OCI-LY1 (cell line): ENCODE measurements around the gene DYNLT4.

ENCODE experiments used
- H2AFZ ChIP-seq: fragments of 200-600 bp; sonication (generic), shearing (Covaris generic); 2 replicates; pipeline ENCODE4 v1.6.0; 2014; ENCODE audit warnings: antibody characterized with exemption, mild to moderate bottlenecking, low read length
- H3F3A ChIP-seq: fragments of 200-600 bp; sonication (generic), shearing (Covaris generic); 2 replicates; pipeline ENCODE4 v1.6.0; 2014; ENCODE audit warnings: mild to moderate bottlenecking, antibody characterized with exemption, low read length, moderate library complexity; ENCODE audit not compliant: insufficient read depth
- H3K27ac ChIP-seq: fragments of 200-600 bp; sonication (generic); 2 replicates; pipeline ENCODE4 v1.5.1; 2014; ENCODE audit warnings: low read length, mixed run types, mild to moderate bottlenecking, low read depth; ENCODE audit not compliant: poor library complexity, severe bottlenecking
- H3K27me3 ChIP-seq: fragments of 200-600 bp; sonication (generic); 2 replicates; pipeline ENCODE4 v1.6.0; 2014; ENCODE audit warnings: antibody characterized with exemption, mild to moderate bottlenecking, low read length, moderate library complexity; ENCODE audit not compliant: insufficient read depth
- H3K36me3 ChIP-seq: fragments of 200-600 bp; sonication (generic); 2 replicates; pipeline ENCODE4 v1.6.1; 2014; ENCODE audit warnings: mild to moderate bottlenecking, antibody characterized with exemption, low read length, moderate library complexity, mixed read lengths; ENCODE audit not compliant: insufficient read depth
- H3K4me1 ChIP-seq: fragments of 200-600 bp; sonication (generic); 2 replicates; pipeline ENCODE4 v1.5.1; 2014; ENCODE audit warnings: mild to moderate bottlenecking, low read length, moderate library complexity; ENCODE audit not compliant: insufficient read depth, severe bottlenecking
- H3K4me2 ChIP-seq: fragments of 200-600 bp; sonication (generic), shearing (Covaris generic); 2 replicates; pipeline ENCODE4 v1.6.1; 2014; ENCODE audit warnings: low read length
- H3K4me3 ChIP-seq: fragments of 200-600 bp; sonication (generic); 2 replicates; pipeline ENCODE4 v1.5.1; 2014; ENCODE audit warnings: low read length, low read depth, mild to moderate bottlenecking, mixed read lengths; ENCODE audit not compliant: poor library complexity, severe bottlenecking
- H3K79me2 ChIP-seq: fragments of 200-600 bp; shearing (Covaris generic); 2 replicates; pipeline ENCODE4 v1.6.1; 2016; ENCODE audit warnings: mixed run types, low read length, mixed read lengths; ENCODE audit not compliant: insufficient read depth
- H3K9ac ChIP-seq: fragments of 200-600 bp; sonication (generic), shearing (Covaris generic); 2 replicates; pipeline ENCODE4 v1.6.1; 2014; ENCODE audit warnings: mild to moderate bottlenecking, low read length, mixed read lengths
- H3K9me2 ChIP-seq: fragments of 200-600 bp; sonication (generic), shearing (Covaris generic); 2 replicates; pipeline ENCODE4 v1.6.1; 2014; ENCODE audit warnings: low read depth, mild to moderate bottlenecking, low read length, mixed read lengths
- H3K9me3 ChIP-seq: fragments of 200-600 bp; shearing (Covaris generic); 2 replicates; pipeline ENCODE4 v1.6.1; 2014; ENCODE audit warnings: low read length, mixed read lengths
- H4K20me1 ChIP-seq: fragments of 200-600 bp; sonication (generic), shearing (Covaris generic); 2 replicates; pipeline ENCODE4 v1.6.0; 2016; ENCODE audit warnings: mild to moderate bottlenecking, low read length; ENCODE audit not compliant: insufficient read depth
- CTCF ChIP-seq: fragments of 200-600 bp; sonication (generic), shearing (Covaris generic); IDR thresholded peaks from 2 replicates; pipeline ENCODE4 v1.5.1; 2017; ENCODE audit warnings: mild to moderate bottlenecking, antibody characterized with exemption, low read length, moderate library complexity, mixed read lengths
- EZH2 ChIP-seq: fragments of 200-600 bp; sonication (generic), shearing (Covaris generic); IDR thresholded peaks from 2 replicates; pipeline ENCODE4 v1.8.0; 2017; ENCODE audit warnings: borderline replicate concordance, mixed run types, mild to moderate bottlenecking, antibody characterized with exemption, low read length, moderate library complexity, mixed read lengths

DYNLT4 gene

GRCh38 chr1:44807364-44808062, 362 bp upstream of the DYNLT4 start:
- Histone ChIP-seq H2AFZ (no peak overlapping the region), H3K4me1 (peaks cover 39% of the 10 kb centered on the region), H3K4me3 (no peak overlapping the region)

GRCh38 chr1:44806025-44806703, 987 bp downstream of the DYNLT4 start:
- Histone ChIP-seq H4K20me1 (no peaks in the 10 kb centered on the region), H2AFZ (no peak overlapping the region), H3K36me3 (peaks cover 16% of the 10 kb centered on the region; the same call in 1 of the 2 replicates), H3K4me2 (no peak overlapping the region), H3K79me2 (no peaks in the 10 kb centered on the region), H3K9me3 (no peaks in the 10 kb centered on the region), H3K27me3 (no peaks in the 10 kb centered on the region), H3K4me3 (no peak overlapping the region), H3K9me2 (no peaks in the 10 kb centered on the region), H3K27ac (no peak overlapping the region), H3F3A (no peaks in the 10 kb centered on the region), H3K9ac (no peak overlapping the region), H3K4me1 (peaks cover 52% of the 10 kb centered on the region)
- TF ChIP-seq CTCF (no peak), EZH2 (no peak)

More at GRCh38 chr1:44807364-44808062, 362 bp upstream of the DYNLT4 start:
- H3K79me2 ChIP-seq, result no peaks in the 10 kb centered on the region
- peaks cover 16% of the 10 kb centered on the region; the same call in 1 of the 2 replicates for H3K36me3 ChIP-seq
- no peaks in the 10 kb centered on the region for H4K20me1 ChIP-seq
- peak overlapping the region; percentile 25; the same call in 1 of the 2 replicates for H3K4me2 ChIP-seq
- H3F3A ChIP-seq, result no peaks in the 10 kb centered on the region
- no peaks in the 10 kb centered on the region for H3K27me3 ChIP-seq
- no peaks in the 10 kb centered on the region for H3K9me2 ChIP-seq
- peak overlapping the region; percentile 90 for H3K27ac ChIP-seq
- H3K9ac ChIP-seq, result peak overlapping the region; percentile 32; the same call in 1 of the 2 replicates
- no peaks in the 10 kb centered on the region for H3K9me3 ChIP-seq
- TF ChIP-seq CTCF (no peak), EZH2 (no peak)

- no peak overlapping the region for H3K4me2 ChIP-seq
- no peaks in the 10 kb centered on the region for H3K27me3 ChIP-seq
- H3F3A ChIP-seq, result no peaks in the 10 kb centered on the region
- H3K9me2 ChIP-seq, result no peaks in the 10 kb centered on the region
- H3K9ac ChIP-seq, result no peak overlapping the region
- peaks cover 16% of the 10 kb centered on the region; the same call in 1 of the 2 replicates for H3K36me3 ChIP-seq
- H3K79me2 ChIP-seq, result no peaks in the 10 kb centered on the region
- no peaks in the 10 kb centered on the region for H4K20me1 ChIP-seq
- H3K4me3 ChIP-seq, result no peak overlapping the region
- TF ChIP-seq CTCF (no peak; the same call in 1 of the 2 replicates), EZH2 (no peak)
- no peaks in the 10 kb centered on the region for H3K9me3 ChIP-seq
- H2AFZ ChIP-seq, result no peak overlapping the region
- H3K27ac ChIP-seq, result no peak overlapping the region
- H3K4me1 ChIP-seq, result peaks cover 57% of the 10 kb centered on the region
Measured at GRCh38 chr1:44805311-44806024, 1.7 kb downstream of the DYNLT4 start.
